Nephron progenitor cell (in vitro differentiated cells): ENCODE results near the gene ALLC.

ENCODE experiments used
- DNase-seq: peaks from one replicate; pipeline ENCODE4 v3.0.0; 2021
- H3K27ac Mint-ChIP-seq: 2 replicates; pipeline ENCODE4 v1.8.0; 2021; ENCODE audit warnings: mild to moderate bottlenecking, moderate library complexity, mixed read lengths
- H3K27me3 Mint-ChIP-seq: 2 replicates; pipeline ENCODE4 v1.8.0; 2021; ENCODE audit warnings: mild to moderate bottlenecking, low read depth, mixed read lengths; ENCODE audit not compliant: poor library complexity
- H3K36me3 Mint-ChIP-seq: 2 replicates; pipeline ENCODE4 v1.8.0; 2021; ENCODE audit warnings: low read depth, mixed read lengths
- H3K4me1 Mint-ChIP-seq: 2 replicates; pipeline ENCODE4 v1.8.0; 2021; ENCODE audit warnings: mixed read lengths
- H3K4me3 Mint-ChIP-seq: 2 replicates; pipeline ENCODE4 v1.8.0; 2021; ENCODE audit warnings: mild to moderate bottlenecking, moderate library complexity, mixed read lengths
- H3K9me3 Mint-ChIP-seq: 2 replicates; pipeline ENCODE4 v1.8.0; 2021; ENCODE audit warnings: mild to moderate bottlenecking, moderate library complexity, mixed read lengths
- CTCF ChIP-seq: fragments of 200-600 bp; sonication (generic); IDR thresholded peaks from 2 replicates; pipeline ENCODE4 v1.5.0; 2021; ENCODE audit warnings: antibody characterized with exemption

Gene ALLC

DNA sequence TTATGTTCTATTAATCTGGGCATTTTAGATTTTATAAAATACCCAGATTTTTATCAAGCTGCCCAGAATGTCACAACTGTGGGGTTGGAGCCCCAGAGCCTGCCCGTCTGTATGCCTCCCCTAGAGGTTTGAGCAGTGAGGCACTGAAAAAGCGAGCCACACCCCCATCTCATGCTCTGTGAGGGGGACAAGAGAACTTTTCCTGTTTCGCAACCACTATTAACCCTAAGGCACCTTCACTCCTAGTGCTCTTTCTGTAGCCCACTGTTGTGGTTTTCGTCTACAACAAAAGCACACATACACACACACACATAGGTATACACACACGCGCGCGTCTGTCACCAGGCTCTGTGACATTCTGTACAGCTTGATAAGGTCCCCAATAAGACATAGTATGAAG lies 83.4 kb downstream of the ALLC start:
- Mint-ChIP-seq H3K27me3 (peaks cover 8% of the 10 kb centered on the region), H3K4me3 (no peak overlapping the region), H3K4me1 (no peaks in the 10 kb centered on the region), H3K9me3 (peaks cover 5% of the 10 kb centered on the region), H3K27ac (no peak overlapping the region), H3K36me3 (no peaks in the 10 kb centered on the region)
- no peak for DNase-seq
- TF ChIP-seq CTCF = no peak

- Mint-ChIP-seq H3K9me3 (peaks cover 5% of the 10 kb centered on the region), H3K27me3 (peaks cover 10% of the 10 kb centered on the region), H3K27ac (no peak overlapping the region), H3K36me3 (no peaks in the 10 kb centered on the region), H3K4me1 (no peaks in the 10 kb centered on the region), H3K4me3 (no peak overlapping the region)
- no peak for DNase-seq
- no peak for TF ChIP-seq CTCF
Measured at GRCh38 chr2:3741867-3742602, 84.0 kb downstream of the ALLC start.

- H3K4me3 Mint-ChIP-seq = no peak overlapping the region
- H3K27me3 Mint-ChIP-seq = peaks cover 13% of the 10 kb centered on the region
- H3K36me3 Mint-ChIP-seq = no peaks in the 10 kb centered on the region
- no peak overlapping the region for H3K27ac Mint-ChIP-seq
- DNase-seq = no peak
- no peak for TF ChIP-seq CTCF
- H3K9me3 Mint-ChIP-seq = peaks cover 5% of the 10 kb centered on the region
- no peaks in the 10 kb centered on the region for H3K4me1 Mint-ChIP-seq
Measured at GRCh38 chr2:3742743-3743508, 84.9 kb downstream of the ALLC start.

DNA sequence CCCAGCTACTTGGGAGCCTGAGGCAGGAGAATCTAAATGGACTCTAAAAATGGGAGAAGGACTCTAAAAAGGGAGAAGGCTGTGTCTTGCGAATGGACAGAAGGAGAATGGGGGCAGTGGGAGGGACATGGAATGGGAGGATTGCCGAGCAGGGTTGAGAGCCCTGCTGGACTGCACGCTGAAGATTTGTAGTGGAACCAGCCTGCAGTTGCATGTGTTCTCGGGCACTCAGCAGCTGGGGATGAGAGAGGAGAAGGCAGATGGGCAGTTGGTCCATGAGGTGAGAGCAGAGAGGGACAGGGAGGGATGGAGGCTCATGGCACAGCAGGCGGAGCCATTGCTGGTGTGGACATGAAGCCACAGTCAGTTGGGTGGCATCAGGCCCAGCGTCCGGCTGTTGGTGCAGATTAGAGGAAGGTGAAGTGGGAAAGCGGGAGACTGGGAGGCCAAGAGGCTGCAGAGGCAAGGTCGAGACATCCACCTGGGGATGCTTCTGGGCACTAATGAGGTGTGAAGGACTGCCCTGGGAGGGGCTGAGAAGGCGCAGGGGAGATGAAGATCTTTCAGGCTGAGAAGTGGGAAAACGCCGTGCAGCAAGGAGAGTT lies 86.1 kb downstream of the ALLC start:
- Mint-ChIP-seq H3K27ac (no peak overlapping the region), H3K36me3 (no peaks in the 10 kb centered on the region), H3K9me3 (peaks cover 5% of the 10 kb centered on the region), H3K4me1 (no peaks in the 10 kb centered on the region), H3K27me3 (peaks cover 18% of the 10 kb centered on the region), H3K4me3 (no peak overlapping the region)
- no peak for DNase-seq
- TF ChIP-seq CTCF = no peak

DNA sequence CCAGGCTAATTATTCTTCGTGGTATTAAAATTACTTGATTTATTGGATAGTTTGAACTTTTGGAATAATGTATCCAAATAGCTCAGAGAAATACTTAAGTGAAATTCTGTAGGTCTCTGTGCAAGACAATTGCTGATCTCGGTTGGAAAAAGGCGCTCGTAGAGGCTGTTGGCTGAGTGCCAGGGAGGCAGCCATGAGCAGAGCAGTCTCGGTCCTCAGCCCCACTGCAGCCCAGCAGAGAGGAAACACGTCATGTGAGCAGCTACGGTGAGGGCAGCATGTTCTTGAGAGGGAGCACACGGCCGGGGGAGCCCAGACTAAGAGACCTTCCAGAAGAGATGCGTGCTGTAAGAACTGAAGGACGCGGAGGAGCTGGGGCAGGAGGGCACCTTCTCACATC lies 87.9 kb downstream of the ALLC start:
- peaks cover 5% of the 10 kb centered on the region for H3K9me3 Mint-ChIP-seq
- no peak for DNase-seq
- no peak overlapping the region for H3K27ac Mint-ChIP-seq
- no peaks in the 10 kb centered on the region for H3K36me3 Mint-ChIP-seq
- H3K27me3 Mint-ChIP-seq = peaks cover 18% of the 10 kb centered on the region
- no peak overlapping the region for H3K4me3 Mint-ChIP-seq
- H3K4me1 Mint-ChIP-seq = no peaks in the 10 kb centered on the region
- TF ChIP-seq CTCF = no peak
